GM12874 (cell line): ENCODE measurements around the gene STX18.

ENCODE experiments used
- CTCF ChIP-seq: IDR thresholded peaks from 2 replicates; pipeline ENCODE4 v1.5.1; 2011; ENCODE audit warnings: low read depth, mild to moderate bottlenecking, control low read depth, low read length, moderate library complexity; ENCODE audit not compliant: insufficient read depth

Gene STX18

GRCh38 chr4:4480205-4480604, 61.6 kb downstream of the STX18 start:
- no peak for TF ChIP-seq CTCF

- TF ChIP-seq CTCF, result no peak
These were observed 62.5 kb downstream of the STX18 start for GRCh38 chr4:4479366-4479765.

GRCh38 chr4:4477796-4478195, 64.1 kb downstream of the STX18 start:
- no peak for TF ChIP-seq CTCF

GRCh38 chr4:4477391-4477790, 64.5 kb downstream of the STX18 start:
- no peak for TF ChIP-seq CTCF

- no peak for TF ChIP-seq CTCF
These were observed 67.4 kb downstream of the STX18 start for GRCh38 chr4:4474476-4474875.

- TF ChIP-seq CTCF, result no peak
These were observed 69.4 kb downstream of the STX18 start for GRCh38 chr4:4472344-4472958.

- no peak for TF ChIP-seq CTCF
These were observed 70.7 kb downstream of the STX18 start for GRCh38 chr4:4471195-4471594.
